ENCODE data around the gene SBF1.

Gene SBF1

GRCh38 chr22:50506611-50507420 is 32.0 kb upstream of the SBF1 start:
- DNase-seq, result no peak

- no peak for DNase-seq
Observed at GRCh38 chr22:50505776-50506610, 31.2 kb upstream of the SBF1 start.

DNA sequence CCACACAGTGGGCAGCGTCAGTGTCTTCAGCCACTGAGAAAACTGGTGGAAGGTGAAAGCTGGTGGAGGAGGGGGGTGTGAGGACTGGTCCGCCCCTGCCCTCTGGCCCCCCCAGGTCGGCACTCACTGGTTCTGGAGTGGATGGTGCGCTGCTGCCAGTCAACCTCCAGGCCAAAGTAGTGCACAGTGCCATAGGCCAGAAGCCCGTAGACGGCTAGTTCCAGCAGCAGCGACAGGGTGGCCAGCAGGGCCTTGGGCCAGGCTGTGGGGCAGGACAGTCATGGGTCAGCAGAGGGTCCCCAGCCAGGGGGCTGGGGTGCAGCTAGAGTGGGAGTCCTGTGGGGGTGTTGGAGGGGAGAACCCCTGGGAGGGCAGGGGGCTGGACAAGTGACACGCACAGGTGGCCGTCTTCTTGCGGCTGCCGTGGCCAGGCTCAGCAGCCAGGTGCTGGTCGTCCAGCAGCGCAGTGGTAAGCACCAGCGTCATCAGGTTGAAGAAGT is 30.5 kb upstream of the SBF1 start:
- DNase-seq, result no peak

GRCh38 chr22:50504369-50505211 is 29.8 kb upstream of the SBF1 start:
- no peak for DNase-seq

- DNase-seq, result peak; percentile 61
Observed at GRCh38 chr22:50503475-50504145, 28.8 kb upstream of the SBF1 start.

DNA sequence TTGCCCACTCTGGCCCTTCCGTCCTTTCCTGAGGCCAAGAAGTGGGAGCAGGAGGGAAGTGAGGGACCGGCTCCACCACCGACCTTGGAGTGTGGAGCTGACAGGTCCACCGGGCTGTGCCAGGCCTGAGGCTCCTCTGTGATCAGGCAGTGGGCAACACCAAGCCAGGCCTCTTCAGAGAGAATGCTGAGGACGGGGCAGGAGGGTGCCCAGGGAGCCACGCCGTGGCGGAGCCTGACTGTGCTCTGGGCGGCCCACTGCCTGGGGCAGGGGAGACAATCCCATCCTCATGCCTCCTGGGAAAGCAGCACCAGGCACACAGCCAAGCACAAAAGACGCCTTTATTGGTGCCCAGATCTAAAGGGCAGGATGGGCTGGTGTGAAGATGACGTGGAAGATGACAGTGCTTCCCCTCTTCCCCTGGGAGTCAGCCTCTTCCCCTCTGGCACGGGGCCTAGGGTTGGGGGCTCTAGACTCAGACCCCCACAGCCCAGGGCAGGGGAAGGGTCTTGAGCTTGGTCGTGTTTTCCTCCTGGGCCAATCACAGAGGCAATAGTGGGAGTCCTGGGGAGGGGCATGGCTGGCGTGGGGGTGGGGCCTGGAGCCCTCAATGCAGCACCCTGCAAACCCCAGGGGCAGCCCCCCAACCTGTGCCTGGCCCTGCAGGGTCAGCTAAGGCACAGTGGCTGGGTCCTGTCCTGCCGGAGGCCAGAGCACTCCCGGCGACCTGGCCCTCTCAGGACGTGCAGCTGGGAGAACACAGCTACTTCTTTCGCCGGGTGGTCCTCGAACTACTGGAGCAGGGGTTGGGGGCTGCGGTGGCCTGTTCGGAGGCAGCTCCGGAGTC is 28.0 kb upstream of the SBF1 start:
- no peak for DNase-seq

DNA sequence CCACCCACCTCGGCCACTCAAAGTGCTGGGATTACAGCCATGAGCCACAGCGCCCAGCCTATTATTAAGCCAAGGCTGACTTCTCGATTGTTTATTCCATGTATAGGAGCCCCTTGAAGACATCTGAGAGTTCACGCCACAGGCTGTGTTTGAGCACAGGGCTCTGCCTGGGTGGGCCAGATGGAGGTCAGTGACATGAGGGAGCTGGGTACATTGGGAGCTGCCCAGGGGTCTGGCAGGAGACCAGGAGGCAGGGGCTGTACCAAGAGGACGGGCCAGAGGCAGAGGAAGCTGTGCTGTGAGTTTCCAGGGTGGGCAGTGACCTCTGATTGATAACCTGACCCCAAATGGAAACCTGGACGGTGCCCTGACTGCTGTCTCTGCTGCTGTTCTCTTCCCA is 27.3 kb upstream of the SBF1 start:
- DNase-seq, result no peak

DNA sequence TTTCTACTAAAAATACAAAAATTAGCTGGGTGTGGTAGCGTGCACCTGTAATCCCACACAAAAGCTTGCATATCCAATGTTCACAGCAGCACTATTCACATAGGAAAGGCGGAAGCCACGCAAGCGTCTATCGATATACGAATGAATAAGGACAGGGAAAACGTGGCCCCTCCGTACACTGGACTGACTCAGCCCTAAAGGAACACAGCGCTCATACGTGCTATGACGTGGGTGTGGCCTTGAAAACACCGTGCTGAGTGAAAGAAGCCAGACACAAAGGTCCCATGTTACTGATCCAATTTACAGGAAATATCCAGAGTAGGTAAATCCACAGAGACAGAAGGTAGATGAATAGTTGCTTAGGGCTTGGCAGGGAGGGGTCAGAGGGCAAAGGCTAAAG is 25.6 kb upstream of the SBF1 start:
- DNase-seq, result no peak

GRCh38 chr22:50498322-50498890 is 23.6 kb upstream of the SBF1 start:
- peak; percentile 81 for DNase-seq

DNA sequence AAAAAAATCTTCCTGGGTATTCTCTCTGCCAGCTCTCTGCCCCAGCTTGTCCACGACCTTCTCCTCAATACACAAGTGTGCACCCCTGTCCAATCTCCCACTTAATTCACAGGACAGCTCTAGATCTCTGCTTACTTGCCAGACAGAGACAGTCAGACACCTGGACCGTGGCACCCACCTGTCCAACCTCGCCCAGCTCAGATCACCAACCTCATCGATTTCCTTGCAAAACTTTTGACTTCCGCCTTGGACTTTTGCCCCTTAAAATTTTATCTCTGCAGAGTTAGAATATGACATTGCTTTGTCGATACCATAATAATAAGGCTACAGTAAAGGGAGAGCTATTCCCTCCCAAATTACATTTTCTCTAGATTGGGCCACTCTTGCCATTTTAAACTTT is 22.3 kb upstream of the SBF1 start:
- DNase-seq, result no peak

DNA sequence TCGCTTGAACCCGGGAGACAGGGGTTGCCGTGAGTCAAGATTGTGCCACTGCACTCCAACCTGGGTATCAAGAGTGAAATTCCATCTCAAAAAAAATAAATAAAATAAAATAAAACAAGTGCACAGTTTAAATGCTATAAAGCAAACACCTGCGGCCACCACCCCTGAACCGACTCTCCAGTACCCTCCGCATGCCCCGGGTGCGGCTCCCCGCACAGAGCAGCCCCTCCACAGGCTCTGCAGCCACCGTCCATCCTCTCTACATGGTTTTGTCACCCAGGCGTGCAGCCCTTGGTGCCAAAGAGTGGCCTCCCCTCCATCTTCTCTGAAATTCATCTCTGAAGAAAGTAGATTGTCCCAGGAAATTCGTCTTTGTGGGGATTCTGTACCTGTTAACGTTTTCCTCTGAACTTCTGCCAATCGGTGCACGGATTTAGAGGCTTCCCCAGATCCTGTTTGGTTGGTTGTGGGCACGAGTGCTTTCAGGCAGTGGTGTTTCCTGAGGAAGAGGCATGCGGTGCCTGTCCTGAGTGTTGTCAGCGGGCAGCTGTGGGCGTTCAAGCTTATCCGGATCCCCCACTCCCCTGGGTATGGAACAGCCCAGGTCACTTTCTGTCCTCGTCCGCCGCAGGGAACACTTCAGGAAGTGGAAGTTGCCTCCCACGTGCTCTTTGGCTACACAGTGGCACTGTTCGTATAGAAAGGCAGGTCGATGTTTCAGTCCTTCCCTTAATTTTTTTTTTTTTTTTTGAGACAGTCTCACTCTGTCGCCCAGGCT is 15.9 kb upstream of the SBF1 start:
- DNase-seq, result no peak

- DNase-seq, result no peak
Observed at GRCh38 chr22:50489363-50490243, 14.8 kb upstream of the SBF1 start.

GRCh38 chr22:50488886-50489285 is 14.1 kb upstream of the SBF1 start:
- no peak for DNase-seq

DNA sequence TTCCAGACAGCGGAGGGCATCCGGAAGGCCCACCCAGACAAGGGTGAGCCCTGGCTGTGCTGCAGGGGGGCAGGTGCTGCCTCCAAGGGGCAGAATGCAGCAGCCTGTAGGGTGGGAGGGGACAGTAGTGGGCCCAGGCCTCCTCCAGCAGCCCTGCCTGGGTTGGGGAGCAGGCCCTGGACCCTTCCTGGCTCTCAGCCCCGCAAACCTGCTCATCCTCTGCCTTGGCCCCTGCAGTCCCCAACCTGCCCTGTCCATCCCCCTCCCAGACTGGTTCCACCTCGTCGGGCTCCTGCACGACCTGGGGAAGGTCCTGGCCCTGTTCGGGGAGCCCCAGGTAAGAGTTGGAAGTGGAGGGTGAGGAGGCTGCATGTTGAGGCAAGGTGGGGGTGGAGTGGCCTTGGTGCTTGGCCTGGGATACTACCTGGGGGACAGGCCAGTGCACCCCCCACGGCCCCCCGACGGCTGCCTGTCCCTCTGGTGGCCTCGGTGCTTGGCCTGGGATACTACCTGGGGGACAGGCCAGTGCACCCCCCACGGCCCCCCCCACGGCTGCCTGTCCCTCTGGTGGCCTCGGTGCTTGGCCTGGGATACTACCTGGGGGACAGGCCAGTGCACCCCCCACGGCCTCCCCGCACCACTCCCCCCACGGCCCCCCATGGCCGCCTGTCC is 13.3 kb upstream of the SBF1 start:
- no peak for DNase-seq

DNA sequence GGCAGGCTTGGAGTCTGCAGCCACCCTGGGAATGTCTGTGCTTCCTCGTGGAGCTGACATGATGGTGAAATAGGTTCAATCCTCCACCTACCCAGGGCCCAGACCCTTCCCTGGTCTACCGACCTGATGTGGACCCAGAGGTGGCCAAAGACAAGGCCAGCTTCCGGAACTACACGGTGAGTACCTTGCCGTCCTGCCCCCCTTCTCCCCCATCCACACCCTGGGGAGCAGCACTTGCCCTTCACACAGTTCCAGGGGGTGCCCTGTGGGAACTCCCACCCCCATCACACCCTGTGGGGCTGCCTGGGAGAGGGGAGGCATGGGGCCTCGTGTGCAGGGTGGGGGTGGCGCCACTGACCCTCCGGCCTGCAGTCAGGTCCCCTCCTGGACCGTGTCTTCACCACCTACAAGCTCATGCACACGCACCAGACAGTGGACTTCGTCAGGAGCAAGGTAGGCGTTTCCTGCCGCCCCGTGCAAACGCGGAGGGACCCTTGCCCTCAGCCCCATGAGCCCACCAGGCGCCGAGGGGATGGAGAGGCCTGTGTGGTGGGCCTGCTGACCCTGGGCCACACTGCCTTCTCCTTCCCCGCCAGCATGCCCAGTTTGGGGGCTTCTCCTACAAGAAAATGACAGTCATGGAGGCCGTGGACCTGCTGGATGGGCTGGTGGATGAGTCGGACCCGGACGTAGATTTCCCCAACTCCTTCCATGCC is 12.6 kb upstream of the SBF1 start:
- no peak for DNase-seq

DNA sequence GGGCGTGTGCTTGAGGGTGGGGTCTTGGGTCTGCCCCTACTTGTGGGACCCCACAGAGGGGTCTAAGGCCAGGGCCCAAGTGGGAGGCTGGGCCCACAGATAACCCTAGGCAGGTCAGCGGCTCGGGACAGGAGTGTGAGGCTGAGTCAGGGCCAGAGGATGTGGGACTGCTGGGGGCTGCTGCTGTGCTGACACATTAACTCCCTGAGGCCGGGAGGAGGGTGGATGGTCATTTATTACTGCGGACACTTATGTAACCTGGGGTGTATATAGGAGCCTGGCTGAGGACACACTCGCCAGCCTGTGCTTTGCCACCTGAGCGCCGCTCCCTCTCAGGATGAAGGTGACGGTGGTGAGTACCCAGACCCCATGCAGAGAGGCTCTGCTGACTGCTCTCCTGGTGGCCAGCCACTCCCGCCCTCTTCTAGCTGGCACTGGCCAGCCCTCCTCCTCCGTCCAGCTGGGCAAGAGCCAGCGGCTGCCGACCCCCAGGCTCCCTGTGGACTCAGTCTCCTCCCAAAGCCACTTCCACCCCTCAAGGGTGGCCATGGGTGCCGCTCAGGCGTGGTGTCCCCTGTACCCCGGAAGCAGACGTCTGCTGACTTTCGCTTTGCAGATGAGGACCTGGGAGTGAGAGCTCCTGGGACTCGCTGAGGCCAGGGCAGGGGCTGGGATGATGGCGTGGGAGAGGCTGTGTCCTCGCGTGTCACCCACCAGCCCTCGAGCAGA is 11.9 kb upstream of the SBF1 start, which contains the start of gene MIOX:
MIOX (plus strand) TSS at position 299 of the 729 bp plus-strand sequence; CDS start at position 338, 39 bp downstream.
- no peak for DNase-seq

All from activated CD4-positive, alpha-beta T cell treated with anti-CD3 and anti-CD28 coated beads for 48 hours (primary cell).